H1 (cell line): ENCODE results near the gene ZNF382. TPM values are rescaled to one million over a fixed set of nuclear protein-coding genes. Genes with fewer than 3 reads are reported as not detected.

Source experiments
- CHD1 ChIP-seq: IDR thresholded peaks from 2 replicates; pipeline ENCODE4 v1.6.1; 2012; ENCODE audit warnings: low read depth, low read length, improper control_type of control experiment
- CTBP2 ChIP-seq: IDR thresholded peaks from 2 replicates; pipeline ENCODE4 v1.7.0; 2011; ENCODE audit warnings: borderline replicate concordance, mild to moderate bottlenecking, moderate library complexity, mixed read lengths, low read length; ENCODE audit not compliant: insufficient read depth, insufficient read length
- NANOG ChIP-seq: IDR thresholded peaks from 2 replicates; pipeline ENCODE4 v1.6.1; 2011; ENCODE audit warnings: low read length, low read depth, mild to moderate bottlenecking, inconsistent platforms; ENCODE audit not compliant: insufficient read depth, poor library complexity, severe bottlenecking
- polyA plus RNA-seq, 7 experiments: library from polyadenylated mRNA; depleted of rRNA in 3 of 7; stranded (reverse) in 5 of 7; unstranded in 2 of 7; fragments of >200 nt in 5 of 7; fragments of 200-250 nt in 2 of 7; gene quantifications; 1 replicate in 5 of 7; 2 replicates in 1 of 7; 4 replicates in 1 of 7; pipeline versions ENCODE4 v1.2.1 to v1.2.3, GENCODE V29; 2011 to 2013; ENCODE audit warnings: missing spikeins in 2 of 7, mixed read lengths in 2 of 7
- total RNA-seq: library from RNA; stranded (reverse); fragmentation: NEBNext Ultra II Directional; extraction: Animal tissue kit (Norgen Biotek cat#: 25700); gene quantifications from 2 replicates; pipeline ENCODE4 v1.2.1, GENCODE V29; 2021
- TF ChIP-seq, protein P1 (sequence below): fragments of 300-600 bp; sonication (generic); IDR thresholded peaks from 2 replicates; pipeline ENCODE4 v1.7.1; 2012; ENCODE audit warnings: low read length, moderate library complexity, mild to moderate bottlenecking, inconsistent platforms; ENCODE audit not compliant: insufficient replicate concordance

The ZNF382 gene
- total and polyA plus RNA-seq, 2 of the 8 experiments (the other 6 are each of a cell fraction or from before 2014, with no cell fraction given) = 1.9 to 6.3 TPM

- TF ChIP-seq CHD1 = no peak
- TF ChIP-seq, protein P1, sequence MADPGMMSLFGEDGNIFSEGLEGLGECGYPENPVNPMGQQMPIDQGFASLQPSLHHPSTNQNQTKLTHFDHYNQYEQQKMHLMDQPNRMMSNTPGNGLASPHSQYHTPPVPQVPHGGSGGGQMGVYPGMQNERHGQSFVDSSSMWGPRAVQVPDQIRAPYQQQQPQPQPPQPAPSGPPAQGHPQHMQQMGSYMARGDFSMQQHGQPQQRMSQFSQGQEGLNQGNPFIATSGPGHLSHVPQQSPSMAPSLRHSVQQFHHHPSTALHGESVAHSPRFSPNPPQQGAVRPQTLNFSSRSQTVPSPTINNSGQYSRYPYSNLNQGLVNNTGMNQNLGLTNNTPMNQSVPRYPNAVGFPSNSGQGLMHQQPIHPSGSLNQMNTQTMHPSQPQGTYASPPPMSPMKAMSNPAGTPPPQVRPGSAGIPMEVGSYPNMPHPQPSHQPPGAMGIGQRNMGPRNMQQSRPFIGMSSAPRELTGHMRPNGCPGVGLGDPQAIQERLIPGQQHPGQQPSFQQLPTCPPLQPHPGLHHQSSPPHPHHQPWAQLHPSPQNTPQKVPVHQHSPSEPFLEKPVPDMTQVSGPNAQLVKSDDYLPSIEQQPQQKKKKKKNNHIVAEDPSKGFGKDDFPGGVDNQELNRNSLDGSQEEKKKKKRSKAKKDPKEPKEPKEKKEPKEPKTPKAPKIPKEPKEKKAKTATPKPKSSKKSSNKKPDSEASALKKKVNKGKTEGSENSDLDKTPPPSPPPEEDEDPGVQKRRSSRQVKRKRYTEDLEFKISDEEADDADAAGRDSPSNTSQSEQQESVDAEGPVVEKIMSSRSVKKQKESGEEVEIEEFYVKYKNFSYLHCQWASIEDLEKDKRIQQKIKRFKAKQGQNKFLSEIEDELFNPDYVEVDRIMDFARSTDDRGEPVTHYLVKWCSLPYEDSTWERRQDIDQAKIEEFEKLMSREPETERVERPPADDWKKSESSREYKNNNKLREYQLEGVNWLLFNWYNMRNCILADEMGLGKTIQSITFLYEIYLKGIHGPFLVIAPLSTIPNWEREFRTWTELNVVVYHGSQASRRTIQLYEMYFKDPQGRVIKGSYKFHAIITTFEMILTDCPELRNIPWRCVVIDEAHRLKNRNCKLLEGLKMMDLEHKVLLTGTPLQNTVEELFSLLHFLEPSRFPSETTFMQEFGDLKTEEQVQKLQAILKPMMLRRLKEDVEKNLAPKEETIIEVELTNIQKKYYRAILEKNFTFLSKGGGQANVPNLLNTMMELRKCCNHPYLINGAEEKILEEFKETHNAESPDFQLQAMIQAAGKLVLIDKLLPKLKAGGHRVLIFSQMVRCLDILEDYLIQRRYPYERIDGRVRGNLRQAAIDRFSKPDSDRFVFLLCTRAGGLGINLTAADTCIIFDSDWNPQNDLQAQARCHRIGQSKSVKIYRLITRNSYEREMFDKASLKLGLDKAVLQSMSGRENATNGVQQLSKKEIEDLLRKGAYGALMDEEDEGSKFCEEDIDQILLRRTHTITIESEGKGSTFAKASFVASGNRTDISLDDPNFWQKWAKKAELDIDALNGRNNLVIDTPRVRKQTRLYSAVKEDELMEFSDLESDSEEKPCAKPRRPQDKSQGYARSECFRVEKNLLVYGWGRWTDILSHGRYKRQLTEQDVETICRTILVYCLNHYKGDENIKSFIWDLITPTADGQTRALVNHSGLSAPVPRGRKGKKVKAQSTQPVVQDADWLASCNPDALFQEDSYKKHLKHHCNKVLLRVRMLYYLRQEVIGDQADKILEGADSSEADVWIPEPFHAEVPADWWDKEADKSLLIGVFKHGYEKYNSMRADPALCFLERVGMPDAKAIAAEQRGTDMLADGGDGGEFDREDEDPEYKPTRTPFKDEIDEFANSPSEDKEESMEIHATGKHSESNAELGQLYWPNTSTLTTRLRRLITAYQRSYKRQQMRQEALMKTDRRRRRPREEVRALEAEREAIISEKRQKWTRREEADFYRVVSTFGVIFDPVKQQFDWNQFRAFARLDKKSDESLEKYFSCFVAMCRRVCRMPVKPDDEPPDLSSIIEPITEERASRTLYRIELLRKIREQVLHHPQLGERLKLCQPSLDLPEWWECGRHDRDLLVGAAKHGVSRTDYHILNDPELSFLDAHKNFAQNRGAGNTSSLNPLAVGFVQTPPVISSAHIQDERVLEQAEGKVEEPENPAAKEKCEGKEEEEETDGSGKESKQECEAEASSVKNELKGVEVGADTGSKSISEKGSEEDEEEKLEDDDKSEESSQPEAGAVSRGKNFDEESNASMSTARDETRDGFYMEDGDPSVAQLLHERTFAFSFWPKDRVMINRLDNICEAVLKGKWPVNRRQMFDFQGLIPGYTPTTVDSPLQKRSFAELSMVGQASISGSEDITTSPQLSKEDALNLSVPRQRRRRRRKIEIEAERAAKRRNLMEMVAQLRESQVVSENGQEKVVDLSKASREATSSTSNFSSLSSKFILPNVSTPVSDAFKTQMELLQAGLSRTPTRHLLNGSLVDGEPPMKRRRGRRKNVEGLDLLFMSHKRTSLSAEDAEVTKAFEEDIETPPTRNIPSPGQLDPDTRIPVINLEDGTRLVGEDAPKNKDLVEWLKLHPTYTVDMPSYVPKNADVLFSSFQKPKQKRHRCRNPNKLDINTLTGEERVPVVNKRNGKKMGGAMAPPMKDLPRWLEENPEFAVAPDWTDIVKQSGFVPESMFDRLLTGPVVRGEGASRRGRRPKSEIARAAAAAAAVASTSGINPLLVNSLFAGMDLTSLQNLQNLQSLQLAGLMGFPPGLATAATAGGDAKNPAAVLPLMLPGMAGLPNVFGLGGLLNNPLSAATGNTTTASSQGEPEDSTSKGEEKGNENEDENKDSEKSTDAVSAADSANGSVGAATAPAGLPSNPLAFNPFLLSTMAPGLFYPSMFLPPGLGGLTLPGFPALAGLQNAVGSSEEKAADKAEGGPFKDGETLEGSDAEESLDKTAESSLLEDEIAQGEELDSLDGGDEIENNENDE = no peak
- TF ChIP-seq NANOG = no peak
- no peak for TF ChIP-seq CTBP2
Measured at GRCh38 chr19:36573895-36574720, 31.0 kb upstream of the ZNF382 start (continued).
